Fibroblast of mammary gland (primary cell): ENCODE measurements around the gene ME1.
A peak's percentile ranks its signal among the peaks of the same experiment; 100 is the strongest.
"Not testable (repeated sequence)": the region's sequence is repeated elsewhere in the genome, so short reads cannot be mapped to it uniquely, and the experiment has no call there.

Experiments
- DNase-seq: peaks from one replicate; pipeline ENCODE4 v3.0.0-alpha.2; 2010; ENCODE audit warnings: low read depth
- H3K4me3 ChIP-seq: 2 replicates; pipeline ENCODE4 v1.5.1; 2011; ENCODE audit warnings: low read depth, mild to moderate bottlenecking, low read length, moderate library complexity; ENCODE audit not compliant: control insufficient read depth
- CTCF ChIP-seq: conservative IDR thresholded peaks from 2 replicates; pipeline ENCODE4 v1.5.1; 2011; ENCODE audit warnings: low read depth, low read length, inconsistent platforms; ENCODE audit not compliant: control insufficient read depth, insufficient read depth

Gene ME1

GRCh38 chr6:83365931-83366330, 64.9 kb downstream of the ME1 start:
- no peak for TF ChIP-seq CTCF
- peak; percentile 90 for DNase-seq
- no peak overlapping the region for H3K4me3 ChIP-seq

GRCh38 chr6:83362349-83362748, 68.5 kb downstream of the ME1 start:
- DNase-seq, H3K4me3 ChIP-seq: not testable (repeated sequence)

- no peak overlapping the region for H3K4me3 ChIP-seq
- no peak for TF ChIP-seq CTCF
- peak; percentile 30 for DNase-seq
These were observed 71.2 kb downstream of the ME1 start for GRCh38 chr6:83359638-83360037.

GRCh38 chr6:83354747-83355146, 76.1 kb downstream of the ME1 start:
- no peak for TF ChIP-seq CTCF
- peak; percentile 38 for DNase-seq
- no peak overlapping the region for H3K4me3 ChIP-seq

- peak; percentile 62 for DNase-seq
- no peak overlapping the region for H3K4me3 ChIP-seq
- no peak for TF ChIP-seq CTCF
These were observed 78.3 kb downstream of the ME1 start for GRCh38 chr6:83352424-83353061.

GRCh38 chr6:83343121-83343520, 87.7 kb downstream of the ME1 start:
- no peak for TF ChIP-seq CTCF
- no peak for DNase-seq
- H3K4me3 ChIP-seq, result no peak overlapping the region

GRCh38 chr6:83341765-83342164, 89.1 kb downstream of the ME1 start:
- DNase-seq, result peak; percentile 7
- TF ChIP-seq CTCF, result no peak
- no peak overlapping the region for H3K4me3 ChIP-seq

GRCh38 chr6:83333916-83334315, 96.9 kb downstream of the ME1 start:
- not testable (repeated sequence) for H3K4me3 ChIP-seq, DNase-seq
